Astrocyte of the cerebellum (primary cell): Measurements from ENCODE around the gene SRGAP3.

Experiments
- DNase-seq: peaks from one replicate; pipeline ENCODE4 v3.0.0-alpha.2; 2011; ENCODE audit warnings: low read depth
- H3K4me3 ChIP-seq: 2 replicates; pipeline ENCODE4 v1.5.1; 2011; ENCODE audit warnings: mild to moderate bottlenecking, low read depth, low read length, moderate library complexity
- CTCF ChIP-seq: IDR thresholded peaks from 2 replicates; pipeline ENCODE4 v1.5.1; 2012; ENCODE audit warnings: low read length, low read depth, moderate library complexity, mild to moderate bottlenecking; ENCODE audit errors: missing control alignments
- in situ Hi-C: cut with HindIII; loops from 2 replicates; pipeline ENCODE4 v1.10.0; 2017; ENCODE audit warnings: low sequenced_read_pairs

Gene SRGAP3

GRCh38 chr3:8982509-8982908 is 266.9 kb downstream of the SRGAP3 start:
- DNase-seq = no peak
- in situ Hi-C loops = no loop called here
- H3K4me3 ChIP-seq = no peak overlapping the region
- no peak for TF ChIP-seq CTCF

GRCh38 chr3:8981700-8982099 is 267.7 kb downstream of the SRGAP3 start:
- no peak overlapping the region for H3K4me3 ChIP-seq
- TF ChIP-seq CTCF = no peak
- in situ Hi-C loops = no loop called here
- no peak for DNase-seq

DNA sequence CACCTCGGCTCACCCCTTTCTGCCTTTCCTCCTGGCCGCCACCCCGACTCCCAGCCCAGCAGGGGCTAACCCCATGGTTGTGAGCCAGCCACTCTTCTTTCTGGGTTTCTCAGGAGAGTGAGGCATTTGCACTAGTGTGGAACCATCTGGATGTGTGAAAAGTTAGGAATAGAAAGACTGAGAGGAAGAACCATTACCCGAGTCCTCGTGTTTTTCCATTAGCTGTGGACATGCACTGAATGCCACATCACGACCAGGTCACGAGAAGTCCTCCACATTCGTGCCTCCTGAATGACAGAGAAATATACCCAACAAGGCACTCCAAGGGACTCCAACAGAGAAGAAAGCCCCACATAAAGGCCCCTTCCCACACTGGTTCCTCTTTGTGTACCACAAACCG is 268.1 kb downstream of the SRGAP3 start:
- in situ Hi-C loops = no loop called here
- H3K4me3 ChIP-seq = no peak overlapping the region
- DNase-seq = no peak
- TF ChIP-seq CTCF = no peak

DNA sequence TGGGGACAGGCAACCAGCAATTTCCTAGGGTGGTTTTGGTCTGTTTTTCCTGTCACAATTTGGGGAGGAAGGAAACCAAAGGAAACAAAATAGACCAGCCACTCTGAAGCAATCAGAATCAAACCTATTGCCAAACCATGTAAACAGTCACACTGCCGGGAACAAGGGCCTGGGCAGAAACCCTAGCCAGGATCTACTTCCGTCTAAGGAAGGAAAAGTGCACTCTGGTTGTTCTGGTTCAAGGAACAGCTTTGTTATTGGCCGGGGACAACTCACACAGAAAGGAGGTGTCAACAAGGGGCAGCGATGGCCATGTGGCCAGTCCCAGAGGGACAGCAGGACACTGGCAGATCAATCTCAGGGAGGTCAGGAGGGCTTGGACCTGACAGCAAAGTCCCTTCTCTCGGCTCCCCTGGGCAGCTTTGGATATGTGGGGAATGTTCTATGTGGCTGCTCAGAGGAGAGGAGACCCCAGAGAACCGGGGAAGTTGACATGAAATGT is 268.6 kb downstream of the SRGAP3 start:
- in situ Hi-C loops = no loop called here
- no peak for DNase-seq

DNA sequence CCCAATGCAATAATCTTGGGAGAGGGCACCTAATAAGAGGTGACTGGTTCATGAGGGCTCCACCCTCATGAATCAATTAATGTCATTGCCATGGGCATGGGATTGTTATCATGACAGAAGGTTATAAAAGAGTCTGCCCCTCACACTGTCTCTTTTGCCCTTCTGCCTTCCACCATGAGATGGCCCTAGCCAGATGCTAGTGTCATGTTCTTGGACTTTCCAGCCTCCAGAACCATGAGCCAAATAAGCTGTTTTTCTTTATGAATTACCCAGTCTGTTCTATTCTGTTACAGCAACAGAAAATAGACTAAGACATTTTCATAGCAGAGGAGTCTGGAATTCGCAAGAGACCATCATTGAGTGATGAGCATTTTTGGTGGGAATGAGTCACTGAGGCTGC is 270.2 kb downstream of the SRGAP3 start:
- DNase-seq = no peak
- in situ Hi-C loops = loop anchor here (5.0 kb wide), 1 partner anchor 323 kb away; no protein-coding TSS in a partner anchor
- no peak for TF ChIP-seq CTCF
- H3K4me3 ChIP-seq = no peak overlapping the region

More for the DNA sequence above, 268.6 kb downstream of the SRGAP3 start:
- TF ChIP-seq CTCF = no peak
- H3K4me3 ChIP-seq = no peak overlapping the region

DNA sequence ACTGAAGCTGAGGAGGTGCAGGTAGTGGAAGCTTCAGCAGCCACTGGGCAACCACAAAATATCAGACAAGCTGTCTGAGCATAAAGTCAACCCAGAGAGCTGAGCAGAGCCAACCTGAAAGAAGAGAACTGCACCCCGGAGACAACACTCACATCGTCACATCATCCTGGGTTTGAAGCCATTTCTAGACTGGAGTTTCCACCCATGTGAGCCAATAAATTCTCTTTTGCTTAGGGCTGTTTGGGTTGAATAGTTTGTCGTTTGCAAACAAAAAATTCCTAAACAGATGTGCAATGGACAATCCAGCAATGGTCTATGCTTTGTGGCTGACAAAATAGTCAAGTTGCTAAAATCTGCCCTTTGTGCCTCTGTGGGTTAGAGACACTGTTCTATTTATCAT is 270.9 kb downstream of the SRGAP3 start:
- no peak overlapping the region for H3K4me3 ChIP-seq
- in situ Hi-C loops = loop anchor here (5.0 kb wide), 1 partner anchor 324 kb away; no protein-coding TSS in a partner anchor
- no peak for DNase-seq
- no peak for TF ChIP-seq CTCF
